Measurements from ENCODE around the gene SPRED1. TPM values are rescaled to one million over a fixed set of nuclear protein-coding genes. Genes with fewer than 3 reads are reported as not detected.

The SPRED1 gene
- polyA plus RNA-seq, 3 donors = 2.5 to 3.3 (median 3.2) TPM

- Histone ChIP-seq H2AFZ (ENCODE audit: insufficient read depth, low read depth, low read length, poor library complexity, severe bottlenecking) (no peak overlapping the region), H3K36me3 (replicated peaks in 1 of 2; ENCODE audit: control insufficient read depth in 1 of 2, insufficient read depth in 2 of 2, low read length in 2 of 2) (no peaks in the 10 kb centered on the region), H4K20me1 (ENCODE audit: insufficient read depth, low read length) (peaks cover 21% of the 10 kb centered on the region), H3K27me3 (ENCODE audit: control insufficient read depth in 2 of 2, insufficient read depth in 2 of 2, low read length in 2 of 2) (no peaks in the 10 kb centered on the region), H3K9me3 (replicated peaks in 1 of 2; ENCODE audit: control insufficient read depth in 1 of 2, insufficient read depth in 1 of 2, low read length in 2 of 2) (no peaks in the 10 kb centered on the region), H3K4me3 (replicated peaks in 1 of 3; ENCODE audit: low read depth in 2 of 3, low read length in 3 of 3) (no peak overlapping the region), H3K4me1 (ENCODE audit: control insufficient read depth in 1 of 2, insufficient read depth in 2 of 2, low read length in 2 of 2) (no peaks in the 10 kb centered on the region), H3K9ac (ENCODE audit: insufficient read depth, low read length, poor library complexity, severe bottlenecking) (no peak overlapping the region), H3K27ac (ENCODE audit: low read depth in 1 of 2, low read length in 2 of 2) (no peak overlapping the region), H3K4me2 (replicated peaks; ENCODE audit: extremely low read depth, low read length, poor library complexity, severe bottlenecking) (no peak overlapping the region), H3K79me2 (ENCODE audit: insufficient read depth, low read length) (no peaks in the 10 kb centered on the region)
- Mint-ChIP-seq H3K27me3 (ENCODE audit: low read depth in 3 of 3) (peaks cover 0 to 2% (median 1%) of the 10 kb centered on the region in 3 donors), H3K4me3 (no peak overlapping the region), H3K4me1 (no peaks in the 10 kb centered on the region), H3K27ac (no peak overlapping the region), H3K9me3 (peaks cover 5 to 17% (median 8%) of the 10 kb centered on the region in 7 donors), H3K36me3 (peaks cover 0 to 4% of the 10 kb centered on the region in 2 donors)
- intact Hi-C loops (cut with micrococcal nuclease) = no loop called here
- DNase-seq = no peak
- WGBS (ENCODE audit: insufficient coverage) = 92% methylated on average over 2 of the region's 4 CpGs
- no peak for TF ChIP-seq CTCF (IDR thresholded peaks at IDR 0.05)
Observed at GRCh38 chr15:38285456-38285855, 32.8 kb downstream of the SPRED1 start.

DNA sequence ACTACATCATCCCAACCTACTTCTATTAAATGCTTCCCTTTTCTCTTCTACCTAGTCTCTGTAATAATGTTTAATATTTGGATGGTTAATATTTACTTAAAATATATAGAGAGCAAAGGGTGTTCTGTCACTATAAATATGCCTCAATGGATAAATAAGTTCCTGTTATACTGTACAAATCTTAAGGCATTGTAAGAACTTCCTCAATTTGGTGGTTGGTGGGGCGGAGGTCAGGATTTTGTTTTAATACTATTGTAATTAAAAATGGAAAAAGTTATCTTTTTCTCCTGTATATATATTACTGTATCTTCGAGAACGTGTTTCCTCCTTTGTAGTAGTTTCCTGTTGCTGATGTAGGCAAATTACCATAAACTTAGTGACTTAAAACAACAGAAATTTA is 41.5 kb downstream of the SPRED1 start:
- DNase-seq = no peak
- H3K9me3 ChIP-seq (replicated peaks in 1 of 2; ENCODE audit: control insufficient read depth in 1 of 2, insufficient read depth in 1 of 2, low read length in 2 of 2) = peaks cover 0 to 2% of the 10 kb centered on the region in 2 donors
- no peak overlapping the region for H3K4me3 ChIP-seq (replicated peaks in 1 of 3; ENCODE audit: low read depth in 2 of 3, low read length in 3 of 3)
- H4K20me1 ChIP-seq (ENCODE audit: insufficient read depth, low read length) = peaks cover 22% of the 10 kb centered on the region
- H3K79me2 ChIP-seq (ENCODE audit: insufficient read depth, low read length) = no peaks in the 10 kb centered on the region
- H3K27me3 ChIP-seq (ENCODE audit: control insufficient read depth in 2 of 2, insufficient read depth in 2 of 2, low read length in 2 of 2) = no peaks in the 10 kb centered on the region
- no peak overlapping the region for H3K27ac ChIP-seq (ENCODE audit: low read depth in 1 of 2, low read length in 2 of 2)
- no peak overlapping the region for H3K9ac ChIP-seq (ENCODE audit: insufficient read depth, low read length, poor library complexity, severe bottlenecking)
- H3K27me3 Mint-ChIP-seq (ENCODE audit: low read depth in 3 of 3) = peaks cover 0 to 1% (median 0%) of the 10 kb centered on the region in 3 donors
- TF ChIP-seq CTCF (IDR thresholded peaks at IDR 0.05) = no peak
- peaks cover 0 to 3% of the 10 kb centered on the region in 2 donors for H3K4me1 ChIP-seq (ENCODE audit: control insufficient read depth in 1 of 2, insufficient read depth in 2 of 2, low read length in 2 of 2)
- intact Hi-C loops (cut with micrococcal nuclease) = no loop called here
- H3K36me3 ChIP-seq (replicated peaks in 1 of 2; ENCODE audit: control insufficient read depth in 1 of 2, insufficient read depth in 2 of 2, low read length in 2 of 2) = no peaks in the 10 kb centered on the region
- H3K9me3 Mint-ChIP-seq = peaks cover 0 to 8% (median 6%) of the 10 kb centered on the region in 7 donors
- H3K27ac Mint-ChIP-seq = no peak overlapping the region
- H3K36me3 Mint-ChIP-seq = no peaks in the 10 kb centered on the region
- no peak overlapping the region for H3K4me3 Mint-ChIP-seq
- H3K4me1 Mint-ChIP-seq = peaks cover 5% of the 10 kb centered on the region
- H3K4me2 ChIP-seq (replicated peaks; ENCODE audit: extremely low read depth, low read length, poor library complexity, severe bottlenecking) = no peak overlapping the region
- no CpG with 5 or more reads among the region's 3 CpGs for WGBS (ENCODE audit: insufficient coverage)
- no peak overlapping the region for H2AFZ ChIP-seq (ENCODE audit: insufficient read depth, low read depth, low read length, poor library complexity, severe bottlenecking)

Measured in CD14-positive monocyte (primary cell).